SW480 (cell line): ENCODE data around the gene CBLN2.

Experiments used
- DNase-seq: peaks from one replicate; pipeline ENCODE4 v3.0.0-alpha.2; 2016; ENCODE audit warnings: low spot score

Gene CBLN2

GRCh38 chr18:72544092-72544886, at the start of gene CBLN2:
Gene CBLN2, minus strand, starts transcription at chr18:72544342. Its CDS starts 2,182 bp downstream, at chr18:72542160.
- no peak for DNase-seq

- no peak for DNase-seq
These were observed 44.2 kb upstream of the CBLN2 start for GRCh38 chr18:72588360-72588759.

- DNase-seq: no peak
These were observed 40.6 kb upstream of the CBLN2 start for GRCh38 chr18:72584787-72585186.

GRCh38 chr18:72581976-72582375, 37.8 kb upstream of the CBLN2 start:
- no peak for DNase-seq

GRCh38 chr18:72572896-72573295, 28.8 kb upstream of the CBLN2 start:
- DNase-seq: no peak

- DNase-seq: no peak
These were observed 22.1 kb upstream of the CBLN2 start for GRCh38 chr18:72566290-72566689.

- DNase-seq: no peak
These were observed 11.8 kb upstream of the CBLN2 start for GRCh38 chr18:72555968-72556367.

- DNase-seq: no peak
These were observed 11.0 kb upstream of the CBLN2 start for GRCh38 chr18:72555101-72555500.

GRCh38 chr18:72543357-72544055, 636 bp downstream of the CBLN2 start:
- no peak for DNase-seq

GRCh38 chr18:72542984-72543356, 1.2 kb downstream of the CBLN2 start:
- no peak for DNase-seq

- no peak for DNase-seq
These were observed 1.8 kb downstream of the CBLN2 start for GRCh38 chr18:72542342-72542741.

- no peak for DNase-seq
These were observed 2.2 kb downstream of the CBLN2 start for GRCh38 chr18:72541871-72542332.

- DNase-seq: no peak
These were observed 4.2 kb downstream of the CBLN2 start for GRCh38 chr18:72539901-72540300.

- no peak for DNase-seq
These were observed 13.5 kb downstream of the CBLN2 start for GRCh38 chr18:72530622-72531021.

GRCh38 chr18:72504866-72505265, 39.3 kb downstream of the CBLN2 start:
- no peak for DNase-seq

- DNase-seq: no peak
These were observed 41.3 kb downstream of the CBLN2 start for GRCh38 chr18:72502671-72503431.

GRCh38 chr18:72492497-72492896, 51.6 kb downstream of the CBLN2 start:
- DNase-seq: no peak
